Activated CD8-positive, alpha-beta memory T cell treated with anti-CD3 and anti-CD28 coated beads, Interleukin-2, amount 50 U/mL, for 1 hour (primary cell): ENCODE data around the gene CHERP.

ENCODE experiments used
- DNase-seq: peaks from one replicate; pipeline ENCODE4 v3.0.0-alpha.2; 2020; ENCODE audit errors: extremely low read depth

CHERP gene, protein sequence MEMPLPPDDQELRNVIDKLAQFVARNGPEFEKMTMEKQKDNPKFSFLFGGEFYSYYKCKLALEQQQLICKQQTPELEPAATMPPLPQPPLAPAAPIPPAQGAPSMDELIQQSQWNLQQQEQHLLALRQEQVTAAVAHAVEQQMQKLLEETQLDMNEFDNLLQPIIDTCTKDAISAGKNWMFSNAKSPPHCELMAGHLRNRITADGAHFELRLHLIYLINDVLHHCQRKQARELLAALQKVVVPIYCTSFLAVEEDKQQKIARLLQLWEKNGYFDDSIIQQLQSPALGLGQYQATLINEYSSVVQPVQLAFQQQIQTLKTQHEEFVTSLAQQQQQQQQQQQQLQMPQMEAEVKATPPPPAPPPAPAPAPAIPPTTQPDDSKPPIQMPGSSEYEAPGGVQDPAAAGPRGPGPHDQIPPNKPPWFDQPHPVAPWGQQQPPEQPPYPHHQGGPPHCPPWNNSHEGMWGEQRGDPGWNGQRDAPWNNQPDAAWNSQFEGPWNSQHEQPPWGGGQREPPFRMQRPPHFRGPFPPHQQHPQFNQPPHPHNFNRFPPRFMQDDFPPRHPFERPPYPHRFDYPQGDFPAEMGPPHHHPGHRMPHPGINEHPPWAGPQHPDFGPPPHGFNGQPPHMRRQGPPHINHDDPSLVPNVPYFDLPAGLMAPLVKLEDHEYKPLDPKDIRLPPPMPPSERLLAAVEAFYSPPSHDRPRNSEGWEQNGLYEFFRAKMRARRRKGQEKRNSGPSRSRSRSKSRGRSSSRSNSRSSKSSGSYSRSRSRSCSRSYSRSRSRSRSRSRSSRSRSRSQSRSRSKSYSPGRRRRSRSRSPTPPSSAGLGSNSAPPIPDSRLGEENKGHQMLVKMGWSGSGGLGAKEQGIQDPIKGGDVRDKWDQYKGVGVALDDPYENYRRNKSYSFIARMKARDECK

DNA sequence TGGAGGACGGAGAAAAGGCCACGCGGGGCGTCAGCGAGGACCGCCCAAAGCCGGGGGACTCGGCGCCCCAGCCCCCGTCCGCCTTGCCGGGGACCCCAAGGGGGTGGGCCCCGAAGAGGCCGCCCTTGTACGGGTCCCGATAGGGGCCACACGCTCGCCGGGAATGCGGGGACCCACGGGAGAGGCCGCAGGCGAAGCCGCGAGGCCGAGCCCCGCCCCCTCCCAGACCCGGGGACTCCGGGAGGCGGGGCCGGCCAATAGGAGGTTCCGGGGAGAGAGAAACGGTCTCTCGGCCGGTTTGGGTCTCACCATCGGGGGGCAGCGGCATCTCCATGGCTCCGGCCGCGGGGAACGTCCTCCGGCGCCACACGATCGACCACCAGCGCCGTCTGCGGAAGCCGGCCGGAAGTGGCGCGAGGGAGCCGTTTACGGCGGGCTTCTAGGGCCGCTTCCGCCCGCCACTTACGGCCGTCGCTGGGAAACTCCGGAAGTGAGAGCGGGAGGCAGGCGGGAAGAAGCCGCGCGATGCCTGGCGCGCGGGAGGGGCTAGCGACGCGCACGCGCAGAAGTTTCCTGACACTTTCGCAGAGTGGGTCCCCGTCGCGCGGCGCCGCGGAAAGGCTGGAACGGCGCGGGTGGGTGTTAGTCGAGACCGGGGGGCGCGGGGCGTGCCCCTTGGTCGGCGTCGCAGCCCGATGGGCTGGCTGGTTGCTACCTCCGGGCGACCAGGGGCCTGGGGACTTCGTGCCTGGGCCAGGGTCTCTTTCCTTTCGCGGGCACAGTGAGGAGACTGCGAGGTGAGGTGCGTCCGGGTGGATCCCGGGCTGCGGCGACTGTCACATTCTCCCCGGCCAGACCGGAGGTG, at the start of gene CHERP:
Gene CHERP (minus strand): TSS at position 393 of the 865 bp plus-strand sequence. CDS start 59 bp downstream, at position 334.
- DNase-seq: peak; percentile 81

DNA sequence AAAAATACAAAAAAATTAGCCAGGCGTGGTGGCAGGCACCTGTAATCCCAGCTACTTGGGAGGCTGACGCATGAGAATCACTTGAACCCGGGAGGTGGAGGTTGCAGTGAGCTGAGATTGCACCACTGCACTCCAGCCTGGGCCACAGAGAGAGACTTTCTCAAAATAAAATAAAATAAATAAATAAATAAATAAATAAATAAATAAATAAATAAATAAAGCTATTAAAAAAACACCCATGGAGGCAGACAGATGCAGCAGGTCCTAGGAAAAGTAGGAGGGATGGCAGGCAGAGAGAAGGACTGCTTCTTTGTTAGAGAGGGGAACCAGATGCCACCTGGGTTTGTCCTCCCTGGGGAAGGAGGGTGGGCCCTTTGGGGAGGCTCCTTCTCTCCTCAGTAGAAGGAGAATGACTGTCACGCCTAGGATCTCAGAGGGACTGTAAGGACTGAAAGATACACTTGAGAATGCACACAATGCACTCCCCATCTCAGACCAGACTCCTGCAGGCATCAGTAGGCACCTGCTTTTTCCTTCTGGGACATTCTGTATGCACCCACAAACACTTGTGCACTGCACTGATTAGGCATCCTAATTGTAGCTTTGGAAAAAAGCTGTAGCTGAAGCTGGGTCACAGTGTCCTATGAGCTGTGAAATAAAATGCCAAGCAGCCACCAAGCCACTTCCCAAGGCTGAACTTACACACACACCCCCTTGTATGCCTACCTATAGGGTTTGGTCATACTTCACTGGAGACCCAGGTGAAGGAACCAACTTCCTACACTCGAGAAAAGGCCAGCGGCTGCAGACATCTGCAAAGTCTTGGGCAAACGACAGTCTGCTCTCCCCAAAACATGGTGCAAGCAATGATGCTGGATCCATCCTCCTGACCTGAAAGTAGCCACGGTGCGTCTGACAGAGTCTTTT, 48.9 kb upstream of the CHERP start:
- no peak for DNase-seq

DNA sequence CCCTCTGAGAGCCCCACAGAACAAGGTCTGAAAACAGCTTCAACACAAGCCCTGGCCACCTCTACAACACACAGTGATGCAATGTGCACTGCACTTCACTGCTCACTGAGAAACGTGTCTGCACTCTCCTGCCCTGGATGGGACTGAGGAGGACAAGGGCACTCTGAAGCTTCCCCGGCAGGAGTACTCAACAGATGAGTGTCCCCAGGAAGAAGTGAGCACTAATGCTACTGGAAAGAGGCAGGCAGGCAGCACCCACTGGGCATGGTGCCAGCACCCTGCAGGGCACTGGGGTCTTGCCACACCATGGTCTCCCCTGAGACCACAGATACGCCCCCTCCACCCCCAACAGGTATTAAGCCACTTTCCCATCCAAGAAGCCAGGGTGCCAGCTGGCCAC, 47.7 kb upstream of the CHERP start:
- DNase-seq: no peak

DNA sequence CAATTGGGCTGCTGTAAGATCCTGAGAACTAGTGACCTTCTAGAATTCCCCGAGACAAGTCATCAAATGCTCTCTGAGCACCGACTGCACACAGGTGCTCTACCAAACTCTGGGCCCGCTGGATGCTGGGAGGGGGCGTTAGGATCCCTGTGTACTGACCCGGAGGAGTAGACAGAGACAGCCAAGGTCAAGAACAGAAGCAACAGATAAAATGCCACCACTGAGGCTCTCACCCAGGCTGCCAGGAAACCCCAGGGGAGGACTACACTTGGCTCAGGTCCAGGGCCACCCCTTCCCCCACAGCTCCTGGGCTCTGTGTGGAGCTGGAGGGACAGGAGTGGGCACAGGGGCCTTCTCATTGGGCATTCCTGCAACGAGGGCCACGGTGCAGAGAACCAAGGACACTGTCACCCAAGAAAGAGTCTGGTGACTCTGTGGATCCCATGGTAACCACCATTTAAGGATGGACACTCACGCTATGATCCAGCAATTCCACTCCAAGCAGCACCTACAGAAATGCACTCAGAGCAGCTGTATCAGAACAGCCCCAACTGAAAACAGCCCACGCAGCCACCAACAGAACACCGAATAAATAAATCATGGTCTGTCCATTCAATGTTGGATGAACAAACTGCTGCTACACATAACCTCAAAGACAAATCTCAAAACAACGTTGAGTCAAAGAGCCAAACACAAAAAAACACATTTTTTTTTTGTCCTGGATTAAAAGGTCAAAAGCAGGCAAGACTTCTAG, 46.8 kb upstream of the CHERP start:
- DNase-seq: no peak

DNA sequence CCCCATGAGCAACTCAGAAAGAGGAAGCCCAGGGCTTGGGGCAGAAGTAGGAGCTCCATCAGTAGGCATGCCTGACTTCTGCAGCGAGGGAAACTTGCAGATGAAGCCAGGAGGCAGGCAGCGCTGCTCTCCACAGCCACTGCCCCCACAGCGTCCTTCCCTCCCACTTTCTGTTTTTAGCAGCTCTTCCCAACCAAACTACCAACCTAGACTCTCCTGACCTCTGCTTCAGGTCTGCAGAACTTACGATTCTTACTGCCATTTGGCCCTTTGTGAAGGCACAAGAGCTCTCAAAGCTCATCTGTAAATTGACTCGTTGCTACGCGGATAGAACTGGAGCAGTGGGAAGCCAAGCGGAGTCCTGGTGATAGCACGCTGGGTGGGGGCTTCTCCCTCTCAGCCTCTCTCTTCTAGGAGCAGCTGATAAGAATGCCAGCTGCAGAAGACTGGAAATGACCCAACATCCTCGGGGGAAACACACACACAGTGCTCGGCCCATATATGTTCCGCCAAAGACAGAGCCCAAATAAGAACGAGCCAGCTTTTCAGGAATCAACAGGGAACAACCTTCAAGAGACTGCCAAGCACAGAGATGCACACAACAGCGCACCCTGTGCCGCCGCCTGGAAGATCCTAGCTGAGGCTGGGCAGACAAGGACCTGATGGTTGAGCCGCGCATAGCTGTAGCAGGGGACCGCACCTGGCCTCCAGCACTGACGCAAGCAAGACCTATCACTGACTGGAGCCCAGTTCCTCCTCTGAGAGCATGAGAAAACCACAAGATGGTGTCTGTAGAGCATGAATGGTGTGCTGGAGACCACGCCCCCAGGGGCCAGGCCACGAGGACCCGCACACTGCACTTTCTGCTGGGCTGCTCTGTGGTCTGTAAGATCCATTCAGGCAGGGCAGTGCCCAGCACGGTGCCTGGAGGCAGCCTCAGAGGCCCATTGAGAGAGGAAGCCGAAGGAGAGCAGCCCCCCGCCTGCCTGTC, 45.9 kb upstream of the CHERP start:
- peak; percentile 53 for DNase-seq

DNA sequence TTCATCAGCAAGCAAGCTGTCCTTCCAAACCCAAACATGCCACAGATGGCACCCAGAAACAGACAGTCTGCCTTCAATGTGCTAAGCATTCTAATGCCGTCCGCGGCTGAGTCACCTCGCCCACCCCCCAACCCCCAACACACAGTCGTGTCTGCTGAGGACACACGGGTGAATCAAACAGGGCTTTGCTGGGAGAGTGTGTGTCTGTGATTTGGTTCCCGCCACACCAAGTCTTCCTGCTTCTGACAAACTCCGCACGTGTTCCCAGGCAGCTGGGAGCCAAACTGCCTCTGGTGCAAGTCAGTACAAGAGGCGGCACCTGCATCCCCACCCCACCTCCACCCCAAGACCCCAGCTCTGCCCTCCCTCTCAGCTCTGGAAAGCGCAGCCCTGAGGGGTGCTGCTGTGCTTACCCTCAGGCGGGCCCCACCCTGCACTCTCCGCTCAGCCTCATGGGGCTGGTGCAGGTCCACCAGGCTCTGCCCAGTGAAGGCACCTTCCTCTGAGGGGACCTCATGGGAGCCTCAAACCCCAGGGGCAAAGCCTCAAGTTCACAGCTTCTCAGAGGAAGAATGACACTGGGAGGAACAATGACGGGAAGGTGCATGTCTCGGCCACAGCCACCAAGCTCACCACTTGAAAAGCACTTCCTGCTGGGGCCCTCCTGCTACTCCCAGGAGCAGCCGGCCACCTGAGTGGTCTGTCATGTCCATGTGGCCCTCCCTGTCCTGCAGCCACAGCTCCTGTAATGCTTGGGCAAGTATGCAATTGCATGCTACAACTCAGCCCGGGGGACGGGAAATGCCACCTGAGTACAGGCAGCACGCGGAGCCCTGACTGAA, 45.0 kb upstream of the CHERP start:
- DNase-seq: peak; percentile 45

DNA sequence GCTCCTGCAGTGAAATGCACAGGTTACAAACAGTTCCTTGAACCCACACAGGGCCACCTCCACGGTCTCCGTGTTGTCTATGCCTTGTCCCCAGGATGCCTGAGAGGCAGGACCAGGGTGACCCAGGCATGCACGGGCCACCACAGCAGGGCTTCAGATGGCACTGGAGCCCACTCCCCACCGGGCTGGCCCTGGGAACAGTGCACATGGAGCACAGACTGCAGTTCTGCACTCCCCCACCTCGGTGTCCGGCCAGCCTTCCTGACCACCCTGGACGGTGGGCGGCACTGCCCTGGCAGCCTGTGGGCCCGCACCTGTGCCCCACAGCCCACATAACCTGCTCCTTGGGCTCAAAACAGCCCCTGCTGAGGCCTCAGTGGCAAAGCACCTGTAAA, 44.2 kb upstream of the CHERP start:
- DNase-seq: no peak

DNA sequence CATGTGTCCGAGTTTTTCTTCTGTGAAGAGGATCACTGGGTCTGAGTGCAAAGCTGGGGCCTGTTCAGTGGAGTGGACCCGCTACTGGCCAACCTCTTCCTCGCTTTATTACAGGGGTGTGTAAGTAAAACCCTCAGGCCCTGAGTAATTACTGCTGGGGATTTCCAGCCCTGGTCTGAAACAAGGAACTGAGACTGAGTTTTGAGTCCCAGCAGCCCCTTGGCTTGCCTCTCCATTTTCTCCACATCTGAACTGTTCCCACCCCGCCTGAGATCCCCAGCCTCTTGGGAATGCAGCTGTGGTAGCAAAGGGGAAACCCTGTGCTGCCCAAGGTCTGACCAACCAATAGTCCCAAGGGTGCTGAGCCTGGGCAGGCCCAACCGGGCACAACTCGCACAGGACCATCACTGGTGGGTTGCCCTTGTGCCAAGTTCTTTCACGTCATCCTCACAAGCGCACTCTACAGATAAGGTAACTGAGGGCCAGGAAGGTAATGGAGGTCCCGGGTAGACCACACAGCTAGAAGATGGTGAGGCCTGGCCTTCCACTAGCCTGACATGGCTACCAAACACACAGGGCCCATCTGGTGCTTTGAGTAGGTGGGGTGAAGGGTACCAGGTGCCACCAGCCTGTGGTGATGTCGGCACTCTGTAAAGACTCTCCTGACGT, 43.7 kb upstream of the CHERP start:
- DNase-seq: no peak

DNA sequence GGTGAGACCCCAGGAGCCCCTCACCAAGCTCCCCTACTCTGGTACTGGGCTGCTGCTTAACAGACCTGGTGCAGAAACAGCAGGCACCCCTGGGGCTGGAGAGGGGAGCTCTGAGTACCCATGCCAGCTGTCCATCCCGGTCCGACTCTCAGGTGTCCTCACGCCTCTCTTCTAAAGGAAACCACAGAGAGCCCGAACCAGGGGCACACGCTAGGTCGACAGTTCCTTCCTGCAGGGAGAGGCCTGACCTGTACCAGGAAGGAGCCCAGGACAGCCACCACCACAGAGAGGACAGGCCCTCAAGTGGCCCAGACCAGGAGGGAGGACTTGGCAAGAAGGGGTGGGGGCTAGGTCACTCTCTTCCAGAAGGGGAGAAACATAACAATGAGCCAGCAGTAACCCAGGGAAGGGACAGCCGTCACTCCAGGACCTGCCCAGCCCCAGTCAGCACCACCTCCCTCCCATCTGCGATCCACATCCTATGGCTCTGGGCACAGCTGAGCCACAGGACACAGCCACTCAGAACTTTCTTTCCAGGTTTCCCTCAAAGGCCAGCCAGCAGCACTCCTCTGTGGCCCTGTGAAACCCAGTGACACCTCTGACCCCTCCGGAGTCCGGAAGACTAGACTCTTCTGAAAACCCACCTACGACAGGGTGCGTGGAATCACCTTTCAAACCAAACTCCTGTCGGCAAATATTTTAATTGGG, 43.0 kb upstream of the CHERP start:
- no peak for DNase-seq

DNA sequence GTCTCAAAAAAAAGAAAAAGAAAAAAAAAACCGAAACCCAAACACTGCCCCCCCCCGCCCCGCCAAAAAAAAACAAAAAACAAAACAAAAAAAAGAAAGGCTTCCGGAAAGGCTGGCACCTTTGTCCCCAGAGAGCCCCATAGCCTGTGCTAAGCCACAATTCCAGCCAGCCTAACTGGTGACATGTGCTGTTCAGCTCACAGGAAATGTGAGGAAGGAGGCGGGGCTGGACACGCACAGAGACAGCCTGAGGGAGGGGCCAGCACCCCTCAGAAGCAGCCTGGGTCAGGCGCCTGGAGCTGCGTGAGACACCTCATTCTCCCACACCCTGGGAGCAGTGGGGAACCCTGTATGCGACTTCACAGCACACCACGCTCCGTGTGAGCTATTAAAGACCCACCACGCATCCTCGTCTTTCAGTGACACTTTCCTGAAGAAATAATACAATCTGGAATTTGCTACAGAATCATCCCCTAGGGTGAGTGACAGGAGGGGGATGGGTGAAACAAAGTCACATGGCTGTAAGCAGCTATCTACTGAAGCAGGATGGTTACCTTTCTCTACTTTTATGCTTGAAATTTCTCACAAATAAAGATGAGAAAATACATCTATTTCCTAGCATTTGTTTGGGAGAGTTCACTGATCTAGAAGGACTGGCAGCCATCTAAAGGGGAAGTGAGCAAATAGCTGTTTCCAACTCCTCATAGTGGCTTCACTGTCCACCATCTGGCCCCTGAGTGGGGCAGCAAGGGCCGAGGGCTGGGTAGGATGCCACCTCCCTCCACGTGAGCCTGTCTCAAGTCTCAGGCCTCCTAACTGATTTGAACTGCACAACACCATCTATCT, 42.2 kb upstream of the CHERP start:
- peak; percentile 91 for DNase-seq

DNA sequence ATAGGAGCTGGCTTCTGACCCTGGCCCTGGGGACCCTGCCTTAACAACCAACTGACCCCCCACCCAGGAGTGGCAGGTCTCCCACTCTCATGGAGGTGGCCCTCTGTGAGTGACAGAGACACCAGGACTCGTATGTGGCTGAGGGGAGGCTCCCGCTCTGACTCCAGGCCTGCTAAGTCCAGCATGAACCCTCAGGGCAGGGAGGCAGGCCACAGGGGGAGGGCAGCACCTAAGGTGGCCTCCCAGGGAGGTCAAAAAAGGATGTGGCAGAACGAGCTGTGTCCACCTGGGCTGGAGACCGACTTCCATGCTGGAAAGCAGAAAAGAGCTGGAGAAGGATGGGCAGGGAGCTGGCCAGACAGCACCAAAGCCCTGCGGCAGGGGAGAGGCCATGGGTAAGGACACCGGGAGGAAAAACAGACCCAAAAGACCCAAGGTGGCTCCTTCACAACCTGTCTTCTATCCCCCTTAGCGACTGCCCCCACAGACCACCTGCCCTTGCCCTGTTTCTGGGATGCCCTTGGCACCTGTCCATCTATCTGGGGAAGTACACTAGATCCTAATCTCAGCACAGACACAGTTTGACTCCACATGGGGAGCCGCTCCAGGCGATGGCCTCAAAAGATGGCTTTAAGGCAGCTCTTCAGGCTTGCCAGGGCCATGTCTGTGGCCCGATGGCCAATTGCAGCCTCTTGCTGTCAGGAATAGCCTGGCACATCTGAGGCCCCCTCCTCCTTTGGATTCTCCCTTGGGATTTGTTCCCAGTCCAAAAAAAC, 40.4 kb upstream of the CHERP start:
- DNase-seq: no peak

DNA sequence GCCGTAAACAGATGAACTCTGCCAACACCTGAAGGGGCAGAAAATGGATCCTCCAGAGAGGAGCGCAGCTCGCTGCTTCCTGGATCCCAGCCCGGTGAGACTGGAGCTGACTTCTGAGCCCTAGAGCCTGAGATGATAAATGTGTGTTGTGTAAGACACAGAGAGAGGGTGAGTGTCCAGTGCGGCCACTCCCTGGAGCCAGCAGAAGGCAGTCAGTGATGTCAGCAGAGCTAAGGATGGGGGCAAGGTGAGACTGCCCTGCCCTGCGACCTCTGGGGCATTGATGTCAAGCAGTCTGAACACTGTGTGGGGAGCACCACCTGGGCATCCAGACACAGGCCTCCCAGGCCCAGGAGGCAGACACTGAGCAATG, 39.7 kb upstream of the CHERP start:
- no peak for DNase-seq

DNA sequence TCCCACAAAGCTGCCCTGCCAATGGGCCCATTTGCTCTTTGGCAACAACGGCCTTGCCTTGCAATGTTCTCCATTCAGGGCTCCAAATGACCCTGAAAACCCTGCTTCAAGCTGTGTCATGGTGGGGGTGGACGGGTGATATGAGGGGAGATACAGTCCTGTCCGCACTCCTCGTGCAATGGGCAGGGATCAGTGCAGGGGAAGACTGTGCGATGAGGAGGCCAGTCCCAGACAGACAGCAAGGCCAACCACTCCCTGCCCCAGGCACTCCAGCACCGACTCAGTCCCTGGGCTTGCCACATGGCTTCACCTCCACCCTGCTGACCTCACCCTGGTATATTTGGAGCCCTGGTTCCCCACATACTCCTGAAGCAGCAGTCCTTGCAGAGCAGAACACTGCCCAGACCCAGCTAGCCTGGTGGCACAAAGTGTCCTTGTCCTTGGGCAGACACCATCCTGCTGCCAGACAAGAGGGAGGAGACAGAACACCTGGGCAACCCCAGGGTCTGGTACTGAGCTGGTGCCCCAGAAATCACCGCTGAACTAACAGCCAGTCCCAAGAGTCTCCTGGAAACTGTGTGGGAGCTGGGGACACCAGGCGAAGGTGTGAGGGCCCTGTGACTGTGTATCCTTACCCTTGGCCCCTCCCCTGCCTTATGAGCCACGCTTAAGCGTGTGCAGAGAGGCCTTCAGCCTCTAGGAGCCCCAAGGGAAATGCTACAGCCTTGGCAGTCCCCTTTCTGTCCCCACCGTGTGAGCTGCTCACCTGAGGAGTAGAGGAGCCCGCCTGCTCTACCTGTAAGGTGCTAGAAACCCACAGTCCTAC, 39.1 kb upstream of the CHERP start:
- DNase-seq: no peak

DNA sequence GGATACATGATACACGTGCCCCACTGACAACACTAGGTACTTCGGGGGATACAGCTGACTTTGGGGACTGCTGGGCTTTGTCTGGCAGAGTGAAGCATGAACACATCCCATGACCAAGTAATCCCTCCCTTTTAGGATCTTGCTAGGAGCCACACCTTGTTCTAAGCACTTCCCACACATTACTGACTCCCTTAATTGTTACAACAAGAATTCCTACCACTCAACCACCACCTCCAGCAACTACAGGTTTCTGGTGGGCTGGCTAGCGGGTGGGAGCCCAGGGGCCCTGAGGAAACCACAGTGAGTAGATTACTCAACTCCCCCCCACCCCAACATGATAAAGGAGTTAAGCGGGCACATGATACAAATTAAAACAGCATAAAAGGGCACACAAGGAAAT, 37.1 kb upstream of the CHERP start:
- no peak for DNase-seq
